ENCODE results near the gene TLN1. TPM values are rescaled to one million over a fixed set of nuclear protein-coding genes. Genes with fewer than 3 reads are reported as not detected.

The TLN1 gene
- total RNA-seq, 1 experiment from 2014 or later = 165 TPM

Small RNAs within 50 kb of the gene (small RNA-seq; reads per million reads assigned to genes)
- gene MIR6853 (not detected), gene RMRP (not detected), gene RN7SL22P (not detected)

Other genes with a start within 250 kb of the TLN1 start
- gene RUSC2, start 242.1 kb downstream of the TLN1 start, total RNA-seq (2014; rRNA removed; shearing (Covaris generic)) = 17.2 and 18.6 TPM in 2 replicates
- 5.4 and 9.2 TPM in 2 replicates for gene TESK1, start 126.9 kb downstream of the TLN1 start, total RNA-seq (2014; rRNA removed; shearing (Covaris generic))
- 0.27 TPM in 1 of 2 replicates, not detected in the other for gene CD72, start 113.8 kb downstream of the TLN1 start, total RNA-seq (2014; rRNA removed; shearing (Covaris generic))
- gene SIT1, start 81.3 kb downstream of the TLN1 start, total RNA-seq (2014; rRNA removed; shearing (Covaris generic)) = not detected in 2 replicates
- gene RMRP, start 74.2 kb downstream of the TLN1 start, total RNA-seq (2014; rRNA removed; shearing (Covaris generic)) = 6,816 and 22,210 TPM in 2 replicates
- gene CCDC107, start 73.9 kb downstream of the TLN1 start, total RNA-seq (2014; rRNA removed; shearing (Covaris generic)) = 9.2 and 9.3 TPM in 2 replicates
- 5.3 and 8.9 TPM in 2 replicates for gene ARHGEF39, start 67.0 kb downstream of the TLN1 start, total RNA-seq (2014; rRNA removed; shearing (Covaris generic))
- 0.33 and 0.55 TPM in 2 replicates for gene CA9, start 58.3 kb downstream of the TLN1 start, total RNA-seq (2014; rRNA removed; shearing (Covaris generic))
- gene TPM2, start 42.3 kb downstream of the TLN1 start, total RNA-seq (2014; rRNA removed; shearing (Covaris generic)) = 405 and 411 TPM in 2 replicates
- gene CREB3, start 471 bp upstream of the TLN1 start, total RNA-seq (2014; rRNA removed; shearing (Covaris generic)) = 42.1 and 44.1 TPM in 2 replicates
- 39.2 and 41.6 TPM in 2 replicates for gene GBA2, start 17.0 kb upstream of the TLN1 start, total RNA-seq (2014; rRNA removed; shearing (Covaris generic))
- gene RGP1, start 17.1 kb upstream of the TLN1 start, total RNA-seq (2014; rRNA removed; shearing (Covaris generic)) = 15.8 and 22.1 TPM in 2 replicates
- gene MSMP, start 22.1 kb upstream of the TLN1 start, total RNA-seq (2014; rRNA removed; shearing (Covaris generic)) = not detected in 2 replicates
- 6.9 and 8.6 TPM in 2 replicates for gene NPR2, start 59.4 kb upstream of the TLN1 start, total RNA-seq (2014; rRNA removed; shearing (Covaris generic))
- gene SPAG8, start 80.1 kb upstream of the TLN1 start, total RNA-seq (2014; rRNA removed; shearing (Covaris generic)) = 0.26 and 1.0 TPM in 2 replicates
- 72.7 and 81.8 TPM in 2 replicates for gene HINT2, start 82.8 kb upstream of the TLN1 start, total RNA-seq (2014; rRNA removed; shearing (Covaris generic))
- not detected in 2 replicates for gene FAM221B, start 96.5 kb upstream of the TLN1 start, total RNA-seq (2014; rRNA removed; shearing (Covaris generic))
- gene TMEM8B, start 97.0 kb upstream of the TLN1 start, total RNA-seq (2014; rRNA removed; shearing (Covaris generic)) = 0.20 and 0.95 TPM in 2 replicates
- not detected in 2 replicates for gene OR13J1, start 138.2 kb upstream of the TLN1 start, total RNA-seq (2014; rRNA removed; shearing (Covaris generic))
- gene HRCT1, start 174.0 kb upstream of the TLN1 start, total RNA-seq (2014; rRNA removed; shearing (Covaris generic)) = 2.4 and 3.2 TPM in 2 replicates
- gene SPAAR, start 177.3 kb upstream of the TLN1 start, total RNA-seq (2014; rRNA removed; shearing (Covaris generic)) = 0.05 and 0.23 TPM in 2 replicates
- 0.32 TPM in 1 of 2 replicates, not detected in the other for gene OR2S2, start 226.0 kb upstream of the TLN1 start, total RNA-seq (2014; rRNA removed; shearing (Covaris generic))